ENCODE measurements around the gene IL4I1. TPM values are rescaled to one million over a fixed set of nuclear protein-coding genes. Genes with fewer than 3 reads are reported as not detected.

The IL4I1 gene
- total and polyA plus RNA-seq, 4 donors: 3.6 to 21.2 (median 3.8) TPM

DNA sequence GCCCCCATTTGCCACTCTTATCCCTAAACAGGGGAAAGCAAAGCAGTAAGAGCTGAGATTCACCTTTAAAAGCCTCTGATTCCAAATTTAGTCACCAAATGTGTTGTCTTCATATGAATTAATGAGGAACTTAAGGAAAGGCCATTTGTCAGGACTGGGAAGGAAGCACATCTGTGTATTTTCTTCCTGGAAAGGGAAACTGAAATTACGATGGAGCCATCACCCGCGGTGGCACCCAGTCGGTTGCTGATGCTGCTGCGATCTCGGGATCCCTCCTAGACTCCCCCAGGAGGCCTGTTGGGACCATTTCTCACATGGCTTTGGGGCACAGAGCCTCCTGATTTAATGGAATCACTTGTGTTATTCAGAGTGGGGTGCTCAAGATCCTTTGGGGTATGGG is 7.4 kb upstream of the IL4I1 start:
- Histone ChIP-seq H3K27ac (ENCODE audit: low read depth in 1 of 2, low read length in 1 of 2) (no peak overlapping the region), H3K9ac (ENCODE audit: insufficient read depth in 1 of 2, low read length in 2 of 2) (no peak overlapping the region), H3K9me3 (ENCODE audit: control insufficient read depth in 4 of 4, insufficient read depth in 3 of 4, low read length in 3 of 4) (no peaks in the 10 kb centered on the region), H3K36me3 (ENCODE audit: control insufficient read depth in 4 of 4, insufficient read depth in 4 of 4, low read length in 4 of 4) (peaks cover 4 to 27% (median 21%) of the 10 kb centered on the region in 4 donors), H3K27me3 (ENCODE audit: control insufficient read depth in 3 of 3, insufficient read depth in 3 of 3, low read length in 2 of 3) (no peaks in the 10 kb centered on the region), H3K4me1 (ENCODE audit: control insufficient read depth in 5 of 5, insufficient read depth in 5 of 5, low read length in 5 of 5) (no peaks in the 10 kb centered on the region), H3K4me3 (no peak overlapping the region)
- DNase-seq: no peak
- no peak for TF ChIP-seq CTCF (IDR thresholded peaks at IDR 0.05; ENCODE audit: control extremely low read depth, extremely low read depth)
- WGBS, 2 donors: 27 to 44% methylated on average over 6 of the region's 6 CpGs
- no peak for ATAC-seq (ENCODE audit: insufficient read depth, low FRiP score)

- peaks cover 0 to 6% (median 0%) of the 10 kb centered on the region in 5 donors for H3K4me1 ChIP-seq (ENCODE audit: control insufficient read depth in 5 of 5, insufficient read depth in 5 of 5, low read length in 5 of 5)
- no peak overlapping the region for H3K4me3 ChIP-seq
- H3K27me3 ChIP-seq (ENCODE audit: control insufficient read depth in 3 of 3, insufficient read depth in 3 of 3, low read length in 2 of 3): peaks cover 0 to 7% (median 0%) of the 10 kb centered on the region in 3 donors
- no peaks in the 10 kb centered on the region for H3K36me3 ChIP-seq (ENCODE audit: control insufficient read depth in 4 of 4, insufficient read depth in 4 of 4, low read length in 4 of 4)
- H3K27ac ChIP-seq (ENCODE audit: low read depth in 1 of 2, low read length in 1 of 2): no peak overlapping the region
- DNase-seq: no peak
- no peaks in the 10 kb centered on the region for H3K9me3 ChIP-seq (ENCODE audit: control insufficient read depth in 4 of 4, insufficient read depth in 3 of 4, low read length in 3 of 4)
- WGBS, 2 donors: 71 to 78% methylated on average over 17 of the region's 17 CpGs
- ATAC-seq (ENCODE audit: insufficient read depth, low FRiP score): no peak
- TF ChIP-seq CTCF (IDR thresholded peaks at IDR 0.05; ENCODE audit: control extremely low read depth, extremely low read depth): no peak
- no peak overlapping the region for H3K9ac ChIP-seq (ENCODE audit: insufficient read depth in 1 of 2, low read length in 2 of 2)
Measured at GRCh38 chr19:49895566-49896297, 955 bp downstream of the IL4I1 start.

DNA sequence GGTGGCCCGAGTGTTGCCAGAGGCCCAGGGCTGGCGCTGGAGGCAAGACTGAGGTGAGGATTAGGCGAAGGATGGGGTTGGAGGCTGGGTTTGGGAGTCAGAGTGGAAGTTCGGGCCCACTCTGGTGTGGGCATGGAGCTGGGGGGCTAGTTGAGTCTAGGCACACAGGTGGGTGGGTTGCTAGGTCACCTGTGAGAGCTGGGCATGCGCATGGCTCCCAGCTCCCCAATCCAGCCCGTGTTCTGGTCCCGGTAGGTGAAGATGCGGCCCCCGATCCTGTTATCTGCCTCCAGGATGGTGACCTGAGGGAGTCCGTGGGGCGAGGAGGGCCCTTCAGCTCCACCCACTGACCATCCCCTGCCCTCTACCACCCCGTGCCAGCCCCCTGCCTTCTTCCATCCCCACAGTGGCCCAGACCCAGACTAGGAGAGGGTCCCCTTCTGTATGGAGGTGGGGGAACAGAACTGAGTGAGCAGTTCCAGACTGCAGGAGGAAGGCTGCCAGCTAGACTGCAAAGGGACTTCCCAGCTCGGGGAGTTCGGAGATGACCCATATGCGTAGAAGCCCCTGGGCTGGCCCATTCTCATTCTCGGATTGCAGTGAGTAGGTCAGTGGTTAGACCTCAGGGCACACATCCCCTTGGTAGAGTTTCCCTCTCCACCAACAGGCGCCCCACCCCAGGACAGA is 1.7 kb downstream of the IL4I1 start:
- peaks cover 0 to 11% (median 0%) of the 10 kb centered on the region in 5 donors for H3K4me1 ChIP-seq (ENCODE audit: control insufficient read depth in 5 of 5, insufficient read depth in 5 of 5, low read length in 5 of 5)
- peaks cover 0 to 7% (median 0%) of the 10 kb centered on the region in 3 donors for H3K27me3 ChIP-seq (ENCODE audit: control insufficient read depth in 3 of 3, insufficient read depth in 3 of 3, low read length in 2 of 3)
- DNase-seq: no peak
- no peak for ATAC-seq (ENCODE audit: insufficient read depth, low FRiP score)
- H3K27ac ChIP-seq (ENCODE audit: low read depth in 1 of 2, low read length in 1 of 2): no peak overlapping the region
- no peaks in the 10 kb centered on the region for H3K36me3 ChIP-seq (ENCODE audit: control insufficient read depth in 4 of 4, insufficient read depth in 4 of 4, low read length in 4 of 4)
- H3K4me3 ChIP-seq: no peak overlapping the region
- no peaks in the 10 kb centered on the region for H3K9me3 ChIP-seq (ENCODE audit: control insufficient read depth in 4 of 4, insufficient read depth in 3 of 4, low read length in 3 of 4)
- H3K9ac ChIP-seq (ENCODE audit: insufficient read depth in 1 of 2, low read length in 2 of 2): no peak overlapping the region
- WGBS, 2 donors: 84 to 89% methylated on average over 17 of the region's 17 CpGs
- TF ChIP-seq CTCF (IDR thresholded peaks at IDR 0.05; ENCODE audit: control extremely low read depth, extremely low read depth): no peak
